GM18870 (cell line): Measurements from ENCODE around the gene NUTM2G.
"Not testable (repeated sequence)": the region's sequence is repeated elsewhere in the genome, so short reads cannot be mapped to it uniquely, and the experiment has no call there.

Experiments used
- ATAC-seq: cut with Tn5 transposase; IDR thresholded peaks from one replicate; pipeline ENCODE4 v1.9.1; 2021; ENCODE audit warnings: moderate library complexity; ENCODE audit not compliant: unreplicated experiment

The NUTM2G gene, protein sequence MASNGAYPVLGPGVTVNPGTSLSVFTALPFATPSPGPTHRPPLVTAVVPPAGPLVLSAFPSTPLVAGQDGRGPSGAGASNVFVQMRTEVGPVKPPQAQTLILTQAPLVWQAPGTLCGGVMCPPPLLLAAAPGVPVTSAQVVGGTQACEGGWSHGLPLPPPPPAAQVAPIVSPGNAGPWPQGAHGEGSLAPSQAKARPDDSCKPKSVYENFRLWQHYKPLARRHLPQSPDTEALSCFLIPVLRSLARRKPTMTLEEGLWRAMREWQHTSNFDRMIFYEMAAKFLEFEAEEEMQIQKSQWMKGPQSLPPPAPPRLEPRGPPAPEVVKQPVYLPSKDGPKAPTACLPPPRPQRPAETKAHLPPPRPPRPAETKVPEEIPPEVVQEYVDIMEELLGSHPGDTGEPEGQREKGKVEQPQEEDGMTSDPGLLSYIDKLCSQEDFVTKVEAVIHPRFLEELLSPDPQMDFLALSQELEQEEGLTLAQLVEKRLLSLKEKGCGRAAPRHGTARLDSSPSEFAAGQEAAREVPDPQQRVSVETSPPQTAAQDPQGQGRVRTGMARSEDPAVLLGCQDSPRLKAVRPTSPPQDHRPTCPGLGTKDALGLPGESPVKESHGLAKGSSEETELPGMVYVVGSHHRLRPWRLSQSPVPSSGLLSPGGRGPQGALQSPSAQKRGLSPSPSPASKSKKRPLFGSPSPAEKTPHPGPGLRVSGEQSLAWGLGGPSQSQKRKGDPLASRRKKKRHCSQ

DNA sequence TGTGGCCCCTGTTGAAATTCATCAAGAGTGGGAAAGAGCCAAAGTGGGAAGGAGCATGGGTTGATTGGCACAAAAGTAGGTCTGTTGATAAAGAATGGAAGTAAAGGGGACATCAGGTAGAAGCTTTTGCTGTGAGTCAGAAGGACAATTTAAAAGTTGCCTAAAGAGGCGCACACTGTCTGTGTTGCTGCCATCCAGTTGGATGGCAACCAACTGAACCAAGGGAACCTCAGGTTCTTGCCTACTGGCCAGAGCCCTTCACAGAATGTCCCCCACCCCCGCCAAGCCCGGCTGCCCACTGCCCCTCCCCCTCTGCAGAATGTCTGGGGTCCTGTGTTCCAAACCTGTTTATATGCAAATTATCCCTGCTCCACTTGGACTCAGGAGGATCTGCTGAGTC lies at the start of gene NUTM2G:
Gene NUTM2G (plus strand): TSS at position 301 of the 400 bp plus-strand sequence. CDS start 182 bp downstream, outside the sequence.
- not testable (repeated sequence) for ATAC-seq

DNA sequence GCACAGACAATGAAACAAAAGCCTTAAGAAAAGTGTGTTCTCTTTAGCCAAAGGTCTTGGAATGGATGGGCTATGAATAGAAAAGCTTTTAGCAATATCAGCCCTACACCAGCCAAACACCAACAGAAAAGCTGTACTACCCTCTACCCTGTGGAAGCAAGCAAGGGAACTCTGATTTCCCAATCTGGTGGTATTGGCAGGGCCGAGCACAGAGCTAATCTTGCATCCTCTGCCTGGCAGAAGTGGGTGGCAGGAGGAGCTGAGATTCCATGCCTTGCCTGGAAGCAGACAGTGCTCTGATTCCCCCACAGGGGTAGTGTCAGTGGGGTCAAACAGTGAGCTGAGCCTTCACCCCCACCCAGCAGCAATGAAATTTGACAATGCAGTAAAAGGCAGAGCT lies 44.7 kb upstream of the NUTM2G start:
- no peak for ATAC-seq

DNA sequence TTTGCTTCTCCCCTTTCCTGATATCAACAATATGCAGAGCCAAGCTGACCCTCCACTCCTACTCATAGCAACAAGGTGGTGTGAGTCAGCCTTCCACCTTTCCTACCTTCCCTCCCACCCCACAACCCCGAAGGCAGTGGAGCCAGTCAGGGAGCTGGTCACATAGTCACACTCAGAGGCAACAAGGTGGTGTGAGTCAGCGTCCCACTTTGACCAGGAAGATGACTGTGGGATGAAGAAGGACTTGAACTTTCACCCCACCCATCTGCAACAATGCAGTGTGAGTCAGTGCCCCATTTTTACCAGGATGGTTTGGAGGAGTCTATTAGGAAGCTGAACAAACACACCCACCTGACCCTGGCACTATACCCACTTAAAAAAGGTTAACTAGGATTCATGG lies 44.2 kb upstream of the NUTM2G start:
- no peak for ATAC-seq

DNA sequence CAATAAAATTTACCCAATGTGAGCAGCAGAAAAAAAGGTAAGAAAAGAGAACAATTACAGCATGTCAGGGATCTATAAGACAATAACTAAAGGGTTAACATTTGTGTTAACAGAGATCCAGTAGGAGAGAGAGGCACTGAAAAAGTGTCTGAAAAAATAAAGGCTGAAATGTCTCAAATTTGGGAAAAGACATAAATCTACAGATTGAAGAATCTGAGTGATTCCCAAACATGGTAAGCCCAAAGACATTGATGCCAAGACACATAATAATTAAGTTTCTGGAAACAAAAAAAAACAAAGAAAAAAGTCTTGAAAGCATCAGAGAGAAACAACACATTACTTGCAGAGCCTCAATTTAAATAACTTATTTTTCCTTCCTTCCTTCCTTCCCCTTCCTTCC lies 43.2 kb upstream of the NUTM2G start:
- no peak for ATAC-seq

DNA sequence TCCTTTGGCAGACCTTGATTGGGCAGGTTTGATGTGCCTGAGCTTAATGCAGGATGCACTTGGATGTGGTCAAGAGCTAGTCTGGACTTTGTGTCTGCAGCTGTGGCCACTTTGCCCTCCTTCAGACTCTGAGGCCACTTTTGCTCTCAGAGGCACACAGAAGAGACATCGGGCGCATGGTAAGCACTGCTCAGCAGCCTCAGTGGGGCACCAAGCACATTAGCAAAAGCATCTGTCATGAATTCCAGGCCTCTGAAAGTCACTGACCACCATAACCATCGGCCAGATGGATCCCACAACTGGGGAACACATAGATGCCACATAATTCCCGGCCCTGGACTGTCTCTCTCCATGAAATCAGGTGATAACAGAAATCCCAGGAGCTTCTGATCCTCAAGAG lies 40.1 kb upstream of the NUTM2G start:
- no peak for ATAC-seq

DNA sequence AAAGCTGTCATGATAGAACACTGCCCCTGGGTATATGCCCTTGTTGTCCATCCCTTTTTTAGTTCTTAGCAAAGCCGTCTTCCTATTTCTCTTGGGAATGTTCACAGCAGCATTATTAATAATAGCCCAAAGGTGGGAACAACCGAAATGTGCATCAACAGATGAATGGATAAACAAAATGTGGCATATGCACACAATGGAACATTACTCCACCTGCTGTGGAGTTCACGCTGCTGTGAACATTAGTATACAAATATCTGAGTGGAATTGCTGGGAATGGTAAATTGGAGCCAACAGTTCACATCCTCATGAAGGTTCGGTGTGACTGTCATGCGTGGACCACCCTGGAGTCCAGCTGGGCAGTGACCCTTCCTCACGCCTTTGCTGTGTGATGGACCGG lies 36.5 kb upstream of the NUTM2G start:
- no peak for ATAC-seq

DNA sequence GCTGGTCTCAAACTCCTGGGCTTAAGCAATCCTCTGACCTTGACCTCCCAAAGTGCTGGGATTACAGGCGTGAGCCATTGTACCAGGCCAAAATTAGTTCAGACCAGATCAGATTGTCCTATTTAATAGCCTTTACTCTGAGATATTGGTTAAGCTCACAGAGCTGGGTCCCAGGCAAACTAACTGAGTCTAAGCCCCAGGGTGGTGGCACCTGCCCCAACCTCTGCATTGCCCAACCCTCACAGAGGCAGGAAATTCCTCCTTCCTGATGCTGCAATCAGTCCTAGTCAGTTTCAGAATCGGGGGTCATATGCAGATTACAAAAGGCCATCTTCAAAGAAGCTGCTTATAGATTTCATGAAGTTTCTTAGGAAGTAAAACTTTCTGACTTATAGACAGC lies 28.6 kb upstream of the NUTM2G start:
- not testable (repeated sequence) for ATAC-seq

DNA sequence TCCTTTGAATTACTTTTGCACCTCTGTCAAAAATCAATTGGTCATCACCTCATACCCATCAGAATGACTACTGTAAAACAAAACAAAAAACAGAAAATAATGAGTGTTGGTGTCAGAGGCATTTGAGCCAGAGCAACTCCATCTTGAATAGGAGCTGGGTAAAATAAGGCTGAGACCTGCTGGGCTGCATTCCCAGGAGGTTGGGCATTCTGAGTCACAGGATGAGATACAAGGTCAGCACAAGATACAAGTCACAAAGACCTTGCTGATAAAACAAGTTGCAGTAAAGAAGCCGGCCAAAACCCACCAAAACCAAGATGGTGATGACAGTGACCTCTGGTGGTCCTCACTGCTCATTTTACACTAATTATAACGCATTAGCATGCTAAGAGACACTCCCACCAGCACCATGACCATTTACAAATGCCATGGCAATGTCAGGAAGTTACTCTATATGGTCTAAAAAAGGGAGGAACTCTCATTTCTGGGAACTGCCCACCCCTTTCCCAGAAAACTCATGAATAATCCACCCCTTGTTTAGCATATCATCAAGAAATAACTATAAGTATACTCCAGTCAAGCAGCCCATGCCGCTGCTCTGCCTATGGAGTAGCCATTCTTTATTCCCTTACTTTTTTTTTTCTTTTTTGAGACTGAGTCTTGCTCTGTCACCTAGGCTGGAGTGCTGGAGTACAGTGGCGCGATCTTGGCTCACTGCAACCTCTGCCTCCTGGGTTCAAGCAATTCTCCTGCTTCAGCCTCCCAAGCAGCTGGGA lies 23.5 kb upstream of the NUTM2G start:
- not testable (repeated sequence) for ATAC-seq

DNA sequence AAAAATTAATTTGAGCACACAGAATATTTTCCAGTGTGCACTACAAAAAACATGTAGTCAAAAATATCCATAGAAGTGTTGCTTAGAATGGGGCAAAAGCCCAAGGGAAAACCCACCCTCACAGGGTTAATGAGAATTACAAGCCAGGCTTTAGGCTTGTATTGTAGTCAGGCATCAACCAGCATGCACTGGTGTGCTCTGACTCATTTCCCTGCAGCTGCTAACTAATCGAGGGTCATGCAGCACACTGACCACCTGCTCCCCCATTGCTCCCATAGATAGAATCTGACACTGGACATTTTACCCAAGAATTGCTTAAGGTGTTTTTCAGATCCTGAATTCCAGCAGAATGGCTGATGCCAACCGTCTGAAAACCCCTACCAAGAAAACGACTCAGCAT lies 20.2 kb upstream of the NUTM2G start:
- not testable (repeated sequence) for ATAC-seq

DNA sequence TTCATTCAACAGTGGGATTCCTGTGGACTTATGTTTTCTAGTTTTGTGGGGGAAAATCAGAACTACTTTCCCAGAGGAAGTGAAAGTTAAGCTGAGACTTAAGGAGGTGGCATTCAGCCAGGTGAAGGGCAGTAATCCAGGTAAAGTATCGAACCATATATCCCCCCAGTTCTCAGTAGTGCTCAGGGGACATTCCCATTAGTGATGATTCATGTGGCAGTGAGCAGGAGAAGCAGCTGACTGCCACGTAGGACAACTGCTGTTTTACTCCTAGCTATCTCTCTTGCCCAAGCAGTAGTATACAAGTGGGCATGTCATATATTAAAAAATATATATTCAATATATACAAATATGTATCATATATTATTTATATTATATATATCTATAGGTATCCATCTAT lies 13.1 kb upstream of the NUTM2G start:
- not testable (repeated sequence) for ATAC-seq

DNA sequence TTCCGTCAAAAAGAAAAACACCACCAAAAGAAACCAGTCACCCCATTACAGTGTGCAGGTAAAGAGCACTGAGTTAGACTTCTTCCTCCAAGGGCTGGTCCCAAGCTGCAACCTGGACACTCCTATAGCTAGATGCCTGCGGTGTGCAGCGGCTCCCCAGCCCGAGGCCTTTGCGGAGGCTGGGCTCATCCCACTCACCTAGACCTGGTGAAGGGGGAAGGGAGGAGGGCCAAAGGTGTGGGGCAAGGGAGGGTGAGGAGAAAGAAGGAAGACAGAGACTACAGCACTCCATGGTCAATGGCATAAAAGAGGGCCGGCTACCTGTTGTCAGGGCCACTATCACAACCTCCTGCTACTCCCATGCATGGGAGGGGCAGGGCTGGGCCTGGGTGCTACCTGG lies 12.1 kb upstream of the NUTM2G start:
- not testable (repeated sequence) for ATAC-seq

DNA sequence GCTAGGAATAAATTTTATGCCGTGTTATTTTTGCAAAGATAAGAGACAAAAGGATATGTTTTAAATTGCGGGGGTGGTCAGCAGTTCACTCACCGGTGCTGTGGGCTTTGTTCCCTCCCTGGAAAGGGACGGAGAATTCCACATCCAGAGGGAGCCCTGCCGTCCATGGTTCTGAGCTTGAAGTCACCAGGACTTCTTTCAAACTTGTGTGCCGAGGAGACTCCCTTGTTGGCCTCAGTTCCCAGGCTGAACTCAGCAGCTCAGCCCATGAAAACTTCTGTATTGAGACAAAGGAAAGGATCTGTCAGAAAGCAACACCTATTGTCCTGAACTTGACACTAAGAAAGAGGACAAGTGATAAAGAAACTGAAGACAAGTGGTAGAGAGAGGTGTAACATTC lies 10.1 kb upstream of the NUTM2G start:
- ATAC-seq: not testable (repeated sequence)

DNA sequence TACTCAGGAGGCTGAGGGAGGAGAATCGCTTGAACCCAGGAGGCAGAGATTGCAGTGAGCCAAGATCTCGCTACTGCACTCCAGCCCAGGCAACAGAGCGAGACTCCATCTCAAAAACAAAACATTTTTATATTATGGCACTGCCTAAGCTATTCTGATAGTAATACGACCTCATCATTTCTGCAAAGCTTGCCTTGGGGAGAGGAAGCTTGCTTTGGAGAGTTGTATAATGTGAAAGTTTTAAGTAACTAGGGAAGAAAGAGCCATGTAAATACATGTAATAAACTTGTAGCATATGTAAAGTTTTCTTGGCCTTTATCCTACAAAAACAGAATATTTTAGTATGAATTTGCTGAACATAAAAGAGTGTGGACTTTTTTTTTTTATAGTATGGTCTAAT lies 7.8 kb upstream of the NUTM2G start:
- ATAC-seq: not testable (repeated sequence)

DNA sequence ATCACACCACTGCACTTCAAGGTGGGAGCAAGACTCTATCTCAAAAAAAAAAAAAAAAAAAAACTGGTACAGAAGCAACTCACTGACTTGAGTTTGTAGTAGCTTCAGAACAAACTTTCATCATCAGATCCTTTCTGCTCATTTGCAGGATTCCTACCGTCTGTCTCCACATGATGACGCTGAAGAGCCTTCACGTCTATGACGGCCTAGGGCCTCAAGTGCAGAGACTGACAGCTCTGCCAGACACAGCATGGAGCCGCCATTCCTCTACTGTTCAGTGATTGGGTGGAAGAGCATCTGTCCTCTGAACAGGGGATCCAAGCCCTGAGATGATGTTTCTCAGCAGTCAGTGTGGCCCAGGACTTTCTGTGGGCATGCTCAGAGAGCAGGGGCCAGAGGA lies 3.1 kb upstream of the NUTM2G start:
- not testable (repeated sequence) for ATAC-seq

DNA sequence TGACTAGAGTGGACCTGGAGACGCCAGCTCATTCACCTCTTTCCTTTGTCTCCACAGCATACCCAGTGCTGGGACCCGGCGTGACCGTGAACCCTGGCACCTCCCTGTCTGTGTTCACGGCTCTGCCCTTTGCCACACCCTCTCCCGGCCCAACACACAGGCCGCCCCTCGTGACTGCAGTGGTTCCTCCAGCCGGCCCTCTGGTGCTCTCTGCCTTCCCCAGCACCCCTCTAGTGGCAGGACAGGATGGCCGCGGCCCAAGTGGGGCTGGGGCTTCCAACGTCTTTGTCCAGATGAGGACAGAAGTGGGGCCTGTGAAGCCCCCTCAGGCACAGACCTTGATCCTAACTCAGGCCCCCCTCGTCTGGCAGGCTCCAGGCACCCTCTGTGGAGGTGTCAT lies 3.0 kb downstream of the NUTM2G start:
- ATAC-seq: not testable (repeated sequence)

DNA sequence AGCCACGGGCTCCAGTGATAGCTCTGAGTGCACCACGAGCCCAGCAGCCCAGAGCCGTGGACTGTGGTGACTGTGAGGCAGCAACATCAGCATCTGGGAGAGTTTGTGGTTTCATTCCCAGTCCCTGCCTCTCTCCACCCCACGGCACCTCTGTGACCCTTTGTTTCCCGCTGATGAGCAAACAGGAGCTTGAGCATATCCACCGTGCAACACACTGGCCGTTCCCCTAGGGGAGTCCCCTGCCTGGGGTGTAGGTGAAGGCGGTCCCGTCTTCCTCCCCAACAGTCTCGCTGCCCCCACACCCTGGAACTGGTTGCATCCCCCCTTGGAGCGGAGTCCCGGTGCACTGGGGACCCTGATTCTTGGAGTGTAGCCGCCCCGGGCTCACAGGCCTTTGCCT lies 5.5 kb downstream of the NUTM2G start:
- ATAC-seq: not testable (repeated sequence)

DNA sequence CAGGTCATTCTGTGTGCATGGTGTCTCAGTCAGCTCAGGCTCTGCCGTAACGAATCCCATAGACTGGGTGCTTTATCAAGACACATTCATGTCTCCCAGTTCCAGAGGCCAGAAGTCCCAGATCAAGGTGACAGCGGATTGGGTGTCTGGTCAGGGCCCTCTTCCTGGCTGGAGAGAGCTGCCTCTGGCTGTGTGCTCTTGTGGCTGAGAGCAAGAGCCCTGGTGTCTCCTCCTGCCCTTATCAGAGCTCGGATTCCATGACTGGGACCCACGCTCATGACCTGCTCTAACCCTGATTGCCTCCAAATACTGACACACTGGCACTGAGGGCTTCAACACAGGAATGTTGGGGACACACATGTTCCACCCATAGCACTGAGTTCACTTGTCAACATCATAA lies 6.1 kb downstream of the NUTM2G start:
- ATAC-seq: not testable (repeated sequence)

DNA sequence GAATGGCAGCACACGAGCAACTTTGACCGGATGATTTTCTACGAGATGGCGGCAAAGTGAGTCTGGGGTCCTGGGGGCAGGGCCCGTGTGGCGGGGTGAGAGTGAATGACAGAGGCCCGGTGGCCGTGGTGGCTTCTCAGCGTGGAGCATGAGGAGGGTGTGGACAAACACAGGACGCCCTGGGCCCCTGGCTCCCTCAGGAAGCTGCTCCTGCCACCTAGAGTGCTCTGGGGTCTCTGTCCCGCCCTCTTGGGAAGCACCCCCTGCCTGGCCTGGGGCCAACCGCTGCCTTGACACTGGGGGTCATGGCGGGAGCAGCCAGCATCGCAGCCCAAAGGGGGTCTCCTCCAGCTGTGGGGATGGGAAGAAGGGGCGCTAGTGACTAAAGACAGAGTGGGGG lies 6.8 kb downstream of the NUTM2G start:
- not testable (repeated sequence) for ATAC-seq

DNA sequence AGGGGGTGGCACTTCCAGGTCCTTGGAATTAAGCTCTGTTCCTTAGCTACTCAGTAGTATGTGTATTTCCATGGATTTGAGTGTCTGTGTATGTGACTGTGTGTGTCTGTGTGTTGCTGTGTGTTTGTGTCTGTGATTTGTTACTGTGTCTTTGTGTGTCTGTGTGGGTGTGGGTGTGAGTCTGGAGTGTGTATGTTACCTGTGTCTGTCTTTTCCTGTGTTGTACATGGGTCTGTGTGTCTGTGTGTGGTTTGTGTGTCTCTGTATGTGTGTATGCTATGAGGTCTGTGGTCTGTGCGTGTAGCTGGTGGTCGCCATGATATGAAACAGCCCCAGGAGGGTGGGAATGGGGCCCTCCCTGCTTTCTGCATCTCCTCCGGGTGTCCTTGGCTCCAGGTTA lies 8.8 kb downstream of the NUTM2G start:
- ATAC-seq: not testable (repeated sequence)

DNA sequence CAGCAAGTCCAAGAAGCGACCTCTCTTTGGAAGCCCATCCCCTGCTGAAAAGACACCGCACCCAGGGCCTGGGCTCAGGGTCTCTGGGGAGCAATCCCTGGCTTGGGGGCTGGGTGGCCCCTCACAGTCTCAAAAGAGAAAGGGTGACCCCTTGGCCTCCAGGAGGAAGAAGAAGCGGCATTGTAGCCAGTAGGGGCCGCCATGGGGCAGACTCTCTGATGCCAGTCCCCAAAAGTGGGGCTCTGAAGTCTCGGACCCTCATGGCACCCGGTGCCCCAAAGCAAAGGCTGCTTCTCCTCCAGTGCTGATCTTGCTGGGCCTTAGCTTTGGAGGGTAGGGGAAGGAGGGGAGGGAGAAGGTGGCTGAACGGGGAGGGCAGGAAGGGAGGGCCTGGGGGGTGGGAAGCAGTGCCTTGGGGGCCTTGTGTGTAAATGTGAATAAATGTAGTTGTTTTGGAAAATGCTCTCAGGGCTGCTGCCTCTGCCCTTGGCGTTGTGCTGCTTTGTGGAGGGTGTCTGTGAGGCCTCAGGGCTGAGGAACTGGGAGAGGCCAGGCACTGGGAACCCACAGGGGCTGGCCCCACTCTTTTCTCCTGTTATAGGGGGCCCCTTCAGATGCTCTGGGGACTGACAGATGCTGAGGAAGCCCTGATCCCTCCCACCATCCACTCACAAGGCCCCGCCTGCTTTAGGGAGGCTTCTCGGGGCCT lies 10.5 kb downstream of the NUTM2G start:
- not testable (repeated sequence) for ATAC-seq

DNA sequence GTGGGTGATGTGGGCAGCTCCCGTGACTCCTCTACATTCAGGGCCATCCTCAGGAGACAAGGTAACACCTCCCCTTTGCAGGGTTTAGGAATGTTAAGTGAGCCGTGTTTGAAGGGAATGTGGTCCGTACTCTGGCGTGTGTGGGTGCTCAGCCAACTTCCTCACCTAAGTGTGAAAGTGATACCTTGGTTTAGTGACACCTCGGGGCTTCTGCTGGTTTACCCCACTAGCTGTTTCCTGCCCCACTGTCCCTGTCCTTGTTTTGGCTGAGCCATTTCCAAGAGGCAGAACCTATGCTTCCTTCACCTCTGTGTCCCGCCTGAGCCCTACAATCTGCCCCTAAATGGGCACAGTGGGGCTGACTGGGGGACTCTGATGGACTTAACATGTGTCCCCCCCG lies 12.3 kb downstream of the NUTM2G start:
- not testable (repeated sequence) for ATAC-seq
